IMR-90 (cell line): ENCODE measurements around the gene CCDC69. TPM values are rescaled to one million over a fixed set of nuclear protein-coding genes. Genes with fewer than 3 reads are reported as not detected.
A peak's percentile ranks its signal among the peaks of the same experiment; 100 is the strongest.

Experiments
- ATAC-seq: fragments of 200-7000 bp; cut with Tn5 transposase; 2 replicates; pipeline ENCODE4 v1.9.1; 2020; ENCODE audit warnings: low read depth, mild to moderate bottlenecking, moderate library complexity
- BruUV-seq: library from RNA; stranded (reverse); fragments of 400-500 nt; replicated peaks from 2 replicates; lab custom pipeline; 2021; lab: Mats Ljungman, UMichigan
- CTCF ChIA-PET: fragments of 300-600 bp; formaldehyde crosslinking; extraction: SDS; loops from one replicate; lab custom pipeline; 2021; ENCODE audit warnings: antibody characterized with exemption; lab: Yijun Ruan, JAX
- POLR2A ChIA-PET: fragments of 300-600 bp; sonication (Branson Sonifier 250); formaldehyde crosslinking; loops from one replicate; lab custom pipeline; 2022; ENCODE audit warnings: antibody characterized with exemption; ENCODE audit not compliant: unreplicated experiment; lab: Charles Lee
- DNase-seq: peaks from one replicate; pipeline ENCODE4 v3.0.0; 2013
- H2AFZ ChIP-seq: replicated peaks from 2 replicates; pipeline ENCODE3; 2013; ENCODE audit warnings: low read length, mild to moderate bottlenecking; ENCODE audit not compliant: poor library complexity
- H2AK5ac ChIP-seq: 2 replicates; pipeline ENCODE4 v1.6.1; 2013; ENCODE audit warnings: low read depth, low read length, inconsistent platforms
- H2AK9ac ChIP-seq: replicated peaks from 2 replicates; pipeline ENCODE3; 2013; ENCODE audit warnings: mild to moderate bottlenecking, low read depth, low read length, moderate library complexity; ENCODE audit not compliant: poor library complexity
- H2BK120ac ChIP-seq: 2 replicates; pipeline ENCODE4 v1.6.1; 2013; ENCODE audit warnings: low read depth, low read length, inconsistent platforms
- H2BK15ac ChIP-seq: 3 replicates; pipeline ENCODE4 v1.6.1; 2013; ENCODE audit warnings: low read depth, low read length, inconsistent platforms
- H2BK20ac ChIP-seq: 2 replicates; pipeline ENCODE4 v1.6.1; 2013; ENCODE audit warnings: low read depth, mild to moderate bottlenecking, inconsistent platforms, low read length, moderate library complexity
- H2BK5ac ChIP-seq: 2 replicates; pipeline ENCODE4 v1.6.1; 2013; ENCODE audit warnings: mild to moderate bottlenecking, low read depth, low read length, inconsistent platforms; ENCODE audit not compliant: poor library complexity, severe bottlenecking
- H3K14ac ChIP-seq: replicated peaks from 2 replicates; pipeline ENCODE4 v1.6.1; 2013; ENCODE audit warnings: low read depth, low read length, inconsistent platforms
- H3K18ac ChIP-seq: 2 replicates; pipeline ENCODE4 v1.6.1; 2013; ENCODE audit warnings: low read depth, low read length, control low read depth
- H3K23ac ChIP-seq: 2 replicates; pipeline ENCODE4 v1.6.1; 2013; ENCODE audit warnings: low read depth, low read length, inconsistent platforms
- H3K27ac ChIP-seq: 2 replicates; pipeline ENCODE4 v1.5.1; 2013; ENCODE audit warnings: mild to moderate bottlenecking, control low read depth, low read length; ENCODE audit not compliant: insufficient read depth
- H3K27me3 ChIP-seq: 2 replicates; pipeline ENCODE4 v1.6.1; 2013; ENCODE audit warnings: low read length; ENCODE audit not compliant: control insufficient read depth, insufficient read depth
- H3K36me3 ChIP-seq: 2 replicates; pipeline ENCODE4 v1.6.1; 2013; ENCODE audit warnings: low read length, mixed read lengths; ENCODE audit not compliant: control insufficient read depth, insufficient read depth
- H3K4ac ChIP-seq: 2 replicates; pipeline ENCODE4 v1.6.1; 2013; ENCODE audit warnings: low read depth, low read length, inconsistent platforms
- H3K4me1 ChIP-seq: 2 replicates; pipeline ENCODE4 v1.6.1; 2013; ENCODE audit warnings: low read length, mixed read lengths; ENCODE audit not compliant: control insufficient read depth, insufficient read depth
- H3K4me2 ChIP-seq: 2 replicates; pipeline ENCODE4 v1.6.1; 2013; ENCODE audit warnings: low read depth, mild to moderate bottlenecking, control low read depth, low read length, moderate library complexity
- H3K4me3 ChIP-seq: 2 replicates; pipeline ENCODE4 v1.5.1; 2013; ENCODE audit warnings: low read depth, mild to moderate bottlenecking, control low read depth, low read length, moderate library complexity; ENCODE audit not compliant: insufficient read depth
- H3K56ac ChIP-seq: 2 replicates; pipeline ENCODE4 v1.6.1; 2013; ENCODE audit warnings: low read length, inconsistent platforms; ENCODE audit not compliant: insufficient read depth; ENCODE audit errors: extremely low read depth
- H3K79me1 ChIP-seq, 2 experiments: 2 replicates each; pipeline ENCODE4 v1.6.1; 2013; ENCODE audit warnings: low read length in 2 of 2, inconsistent platforms in 1 of 2, low read depth in 1 of 2
- H3K9ac ChIP-seq: 2 replicates; pipeline ENCODE4 v1.6.1; 2013; ENCODE audit warnings: low read depth, low read length, control low read depth
- H3K9me1 ChIP-seq: 2 replicates; pipeline ENCODE4 v1.6.1; 2013; ENCODE audit warnings: low read length, inconsistent platforms; ENCODE audit not compliant: insufficient read depth
- H3K9me3 ChIP-seq: 2 replicates; pipeline ENCODE4 v1.6.1; 2013; ENCODE audit warnings: low read length; ENCODE audit not compliant: control insufficient read depth, insufficient read depth
- H4K20me1 ChIP-seq: 2 replicates; pipeline ENCODE4 v1.6.1; 2013; ENCODE audit warnings: low read length, inconsistent platforms; ENCODE audit not compliant: insufficient read depth
- H4K5ac ChIP-seq: 2 replicates; pipeline ENCODE4 v1.6.1; 2013; ENCODE audit warnings: mild to moderate bottlenecking, low read depth, low read length, control low read depth
- H4K8ac ChIP-seq, 2 experiments: 2 replicates each; pipeline ENCODE4 v1.6.1; 2013; ENCODE audit warnings: low read depth in 2 of 2, low read length in 2 of 2, control low read depth in 1 of 2, inconsistent platforms in 1 of 2
- H4K91ac ChIP-seq: 2 replicates; pipeline ENCODE4 v1.6.1; 2013; ENCODE audit warnings: low read depth, low read length, inconsistent platforms; ENCODE audit not compliant: insufficient read depth
- BHLHE40 ChIP-seq: fragments of 150-350 bp; IDR thresholded peaks from 2 replicates; pipeline ENCODE4 v1.6.1; 2016; ENCODE audit warnings: mild to moderate bottlenecking, low read depth, low read length
- MAFK ChIP-seq: IDR thresholded peaks from 2 replicates; pipeline ENCODE4 v1.6.1; 2012; ENCODE audit warnings: low read depth, low read length, improper control_type of control experiment
- POLR2A ChIP-seq: IDR thresholded peaks from 2 replicates; pipeline ENCODE4 v1.6.1; 2012; ENCODE audit warnings: mild to moderate bottlenecking, low read depth, low read length
- RCOR1 ChIP-seq: IDR thresholded peaks from 2 replicates; pipeline ENCODE4 v1.6.1; 2012; ENCODE audit warnings: mild to moderate bottlenecking, low read length, improper control_type of control experiment; ENCODE audit not compliant: insufficient replicate concordance
- SMC3 ChIP-seq: fragments of 150-350 bp; IDR thresholded peaks from 2 replicates; pipeline ENCODE4 v1.6.1; 2016; ENCODE audit warnings: low read depth, mild to moderate bottlenecking, antibody characterized with exemption, low read length, moderate library complexity
- WGBS, 2 experiments: methylation state at CpG; one replicate each; pipeline versions ENCODE4 v1.1.5 to v1.1.7; 2013; ENCODE audit warnings: missing lambda C conversion rate in 2 of 2; ENCODE audit not compliant: insufficient read length in 1 of 2; ENCODE audit errors: extremely low coverage in 2 of 2; 5-methylcytosine and 5-hydroxymethylcytosine counted together
- dilution Hi-C: fragments of 300-500 bp; cut with HindIII; formaldehyde crosslinking; loops from one replicate; pipeline ENCODE4 v1.14.3; 2018; ENCODE audit warnings: low sequenced_read_pairs; ENCODE audit not compliant: unreplicated experiment
- in situ Hi-C: fragments of 300-500 bp; cut with MboI; formaldehyde crosslinking; loops from 3 replicates; pipeline ENCODE4 v1.14.3; 2019; ENCODE audit warnings: low sequenced_read_pairs, inconsistent platforms, mixed read lengths
- intact Hi-C: fragments of 100-400 bp; cut with micrococcal nuclease; formaldehyde crosslinking; loops from 2 replicates; pipeline ENCODE4 v1.10.0; 2022
- polyA plus RNA-seq, 3 experiments: library from polyadenylated mRNA; depleted of rRNA; stranded (reverse); fragments of >200 nt; gene quantifications; 2 replicates each; pipeline ENCODE4 v1.2.3, GENCODE V29; 2012; ENCODE audit warnings: low replicate concordance in 1 of 3
- total RNA-seq: library from RNA; depleted of rRNA; stranded (reverse); fragments of >200 nt; gene quantifications from 2 replicates; pipeline ENCODE4 v1.2.3, GENCODE V29; 2012
- TF ChIP-seq, protein P1 (sequence below): conservative IDR thresholded peaks from 2 replicates; pipeline ENCODE4 v1.5.1; 2012; ENCODE audit warnings: mild to moderate bottlenecking, low read depth, low read length, improper control_type of control experiment

Gene CCDC69
- total and polyA plus RNA-seq, 2 of the 4 experiments (the other 2 are of a cell fraction): 0.36 to 0.48 TPM

DNA sequence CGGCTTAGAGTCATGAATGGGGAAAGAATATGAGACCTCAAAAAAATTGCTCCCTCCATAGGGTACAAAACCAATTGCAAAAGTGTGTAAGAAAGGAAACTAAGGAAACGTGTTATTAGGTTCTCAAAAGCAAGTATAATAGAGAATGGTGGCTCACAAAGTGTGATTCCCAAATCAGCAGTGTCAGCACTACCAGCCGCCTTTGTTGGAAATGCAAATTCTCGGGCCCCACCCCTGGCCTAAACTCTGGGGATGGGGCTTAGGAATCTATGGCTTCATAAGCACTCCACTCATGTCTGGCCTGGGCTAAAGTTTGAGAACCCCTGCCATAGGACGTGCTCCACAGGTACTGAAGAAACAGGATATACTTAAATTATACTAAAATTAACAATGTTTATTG is 1.6 kb upstream of the CCDC69 start:
- no peak overlapping the region for H3K23ac ChIP-seq
- peaks cover 5% of the 10 kb centered on the region for H3K4me1 ChIP-seq
- H3K79me1 ChIP-seq: no peaks in the 10 kb centered on the region
- no peak overlapping the region for H2BK120ac ChIP-seq
- peaks cover 9% of the 10 kb centered on the region for H3K27me3 ChIP-seq
- H3K9ac ChIP-seq: no peak overlapping the region
- intact Hi-C loops: no loop called here
- H2AK5ac ChIP-seq: no peak overlapping the region
- no peak overlapping the region for H3K4me3 ChIP-seq
- H4K8ac ChIP-seq: no peak overlapping the region
- H3K4ac ChIP-seq: no peak overlapping the region
- H3K56ac ChIP-seq: no peak overlapping the region
- no peak overlapping the region for H3K4me2 ChIP-seq
- H4K20me1 ChIP-seq: no peaks in the 10 kb centered on the region; the same call in 1 of the 2 replicates
- no peak for TF ChIP-seq BHLHE40
- no peak for TF ChIP-seq SMC3
- no peak for TF ChIP-seq POLR2A
- peak; percentile 46 for TF ChIP-seq MAFK
- TF ChIP-seq, protein P1, sequence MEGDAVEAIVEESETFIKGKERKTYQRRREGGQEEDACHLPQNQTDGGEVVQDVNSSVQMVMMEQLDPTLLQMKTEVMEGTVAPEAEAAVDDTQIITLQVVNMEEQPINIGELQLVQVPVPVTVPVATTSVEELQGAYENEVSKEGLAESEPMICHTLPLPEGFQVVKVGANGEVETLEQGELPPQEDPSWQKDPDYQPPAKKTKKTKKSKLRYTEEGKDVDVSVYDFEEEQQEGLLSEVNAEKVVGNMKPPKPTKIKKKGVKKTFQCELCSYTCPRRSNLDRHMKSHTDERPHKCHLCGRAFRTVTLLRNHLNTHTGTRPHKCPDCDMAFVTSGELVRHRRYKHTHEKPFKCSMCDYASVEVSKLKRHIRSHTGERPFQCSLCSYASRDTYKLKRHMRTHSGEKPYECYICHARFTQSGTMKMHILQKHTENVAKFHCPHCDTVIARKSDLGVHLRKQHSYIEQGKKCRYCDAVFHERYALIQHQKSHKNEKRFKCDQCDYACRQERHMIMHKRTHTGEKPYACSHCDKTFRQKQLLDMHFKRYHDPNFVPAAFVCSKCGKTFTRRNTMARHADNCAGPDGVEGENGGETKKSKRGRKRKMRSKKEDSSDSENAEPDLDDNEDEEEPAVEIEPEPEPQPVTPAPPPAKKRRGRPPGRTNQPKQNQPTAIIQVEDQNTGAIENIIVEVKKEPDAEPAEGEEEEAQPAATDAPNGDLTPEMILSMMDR: no peak
- no peak for TF ChIP-seq RCOR1
- peaks cover 4% of the 10 kb centered on the region; the same call in 1 of the 2 replicates for H3K9me1 ChIP-seq
- H2AFZ ChIP-seq: no peak overlapping the region
- H4K91ac ChIP-seq: no peak overlapping the region
- CTCF ChIA-PET: interaction anchor here (0.6 to 2.2 kb wide), 2 partner anchors 8 to 14 kb away, joined by 3 to 10 read pairs; no protein-coding TSS in a partner anchor
- H3K18ac ChIP-seq: no peak overlapping the region
- no peak overlapping the region for H2BK15ac ChIP-seq
- no peaks in the 10 kb centered on the region for H3K36me3 ChIP-seq
- no peaks in the 10 kb centered on the region for H3K9me3 ChIP-seq
- BruUV-seq: no TSS peak
- DNase-seq: no peak
- no peak for ATAC-seq
- no peak overlapping the region for H2BK20ac ChIP-seq
- H3K14ac ChIP-seq: no peak overlapping the region
- no peak overlapping the region for H2BK5ac ChIP-seq
- dilution Hi-C loops: no loop called here
- H4K5ac ChIP-seq: no peak overlapping the region
- 67% methylated on average over 1 of the region's 5 CpGs; no CpG with 5 or more reads in 1 of the 2 experiments for WGBS, 2 experiments
- H3K27ac ChIP-seq: no peak overlapping the region
- POLR2A ChIA-PET: no interaction called here
- in situ Hi-C loops: no loop called here
- H2AK9ac ChIP-seq: no peak overlapping the region
